Measurements from ENCODE around the gene OR10T2.
"Not testable (repeated sequence)": the region's sequence is repeated elsewhere in the genome, so short reads cannot be mapped to it uniquely, and the experiment has no call there.

GRCh38 chr1:158374101-158374500 is 25.2 kb downstream of the OR10T2 start:
- TF ChIP-seq, protein P1, sequence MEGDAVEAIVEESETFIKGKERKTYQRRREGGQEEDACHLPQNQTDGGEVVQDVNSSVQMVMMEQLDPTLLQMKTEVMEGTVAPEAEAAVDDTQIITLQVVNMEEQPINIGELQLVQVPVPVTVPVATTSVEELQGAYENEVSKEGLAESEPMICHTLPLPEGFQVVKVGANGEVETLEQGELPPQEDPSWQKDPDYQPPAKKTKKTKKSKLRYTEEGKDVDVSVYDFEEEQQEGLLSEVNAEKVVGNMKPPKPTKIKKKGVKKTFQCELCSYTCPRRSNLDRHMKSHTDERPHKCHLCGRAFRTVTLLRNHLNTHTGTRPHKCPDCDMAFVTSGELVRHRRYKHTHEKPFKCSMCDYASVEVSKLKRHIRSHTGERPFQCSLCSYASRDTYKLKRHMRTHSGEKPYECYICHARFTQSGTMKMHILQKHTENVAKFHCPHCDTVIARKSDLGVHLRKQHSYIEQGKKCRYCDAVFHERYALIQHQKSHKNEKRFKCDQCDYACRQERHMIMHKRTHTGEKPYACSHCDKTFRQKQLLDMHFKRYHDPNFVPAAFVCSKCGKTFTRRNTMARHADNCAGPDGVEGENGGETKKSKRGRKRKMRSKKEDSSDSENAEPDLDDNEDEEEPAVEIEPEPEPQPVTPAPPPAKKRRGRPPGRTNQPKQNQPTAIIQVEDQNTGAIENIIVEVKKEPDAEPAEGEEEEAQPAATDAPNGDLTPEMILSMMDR (IDR thresholded peaks at IDR 0.05; ENCODE audit: low read length): not testable (repeated sequence)
- not testable (repeated sequence) for TF ChIP-seq EZH2phosphoT487 (IDR thresholded peaks at IDR 0.05; ENCODE audit: low read length)
